SK-N-MC (cell line): ENCODE data around the gene HS3ST3B1.

ENCODE experiments used
- DNase-seq: peaks from one replicate; pipeline ENCODE4 v3.0.0-alpha.2; 2011; ENCODE audit warnings: low read depth, low spot score
- H3K27ac ChIP-seq: fragments of 200-600 bp; sonication (generic); 2 replicates; pipeline ENCODE4 v1.5.1; 2016; ENCODE audit warnings: mixed run types
- H3K36me3 ChIP-seq: fragments of 200-600 bp; sonication (generic); 2 replicates; pipeline ENCODE4 v1.6.1; 2017; ENCODE audit warnings: antibody characterized with exemption, low read length, mixed read lengths; ENCODE audit not compliant: insufficient read depth
- H3K4me3 ChIP-seq: fragments of 200-600 bp; sonication (generic); 2 replicates; pipeline ENCODE4 v1.5.1; 2016
- H3K9ac ChIP-seq: fragments of 200-600 bp; sonication (generic); 2 replicates; pipeline ENCODE4 v1.8.0; 2017; ENCODE audit warnings: mixed run types, mixed read lengths; ENCODE audit not compliant: insufficient read length
- H3K9me3 ChIP-seq: fragments of 200-600 bp; sonication (generic); 2 replicates; pipeline ENCODE4 v1.6.1; 2017; ENCODE audit warnings: low read depth, mild to moderate bottlenecking, antibody characterized with exemption, low read length, moderate library complexity, mixed read lengths
- EZH2 ChIP-seq: fragments of 200-600 bp; sonication (generic); IDR thresholded peaks from one replicate; pipeline ENCODE4 v1.6.1; 2017; ENCODE audit warnings: antibody characterized with exemption
- FOXP2 ChIP-seq: optimal IDR thresholded peaks from 2 replicates; pipeline ENCODE3; 2011; ENCODE audit warnings: mild to moderate bottlenecking, moderate library complexity; ENCODE audit not compliant: insufficient read depth; ENCODE audit errors: extremely low read length, control extremely low read depth
- POLR2AphosphoS5 ChIP-seq: IDR thresholded peaks from 2 replicates; pipeline ENCODE4 v1.6.1; 2012; ENCODE audit warnings: mild to moderate bottlenecking, low read depth, low read length, borderline replicate concordance

The HS3ST3B1 gene

DNA sequence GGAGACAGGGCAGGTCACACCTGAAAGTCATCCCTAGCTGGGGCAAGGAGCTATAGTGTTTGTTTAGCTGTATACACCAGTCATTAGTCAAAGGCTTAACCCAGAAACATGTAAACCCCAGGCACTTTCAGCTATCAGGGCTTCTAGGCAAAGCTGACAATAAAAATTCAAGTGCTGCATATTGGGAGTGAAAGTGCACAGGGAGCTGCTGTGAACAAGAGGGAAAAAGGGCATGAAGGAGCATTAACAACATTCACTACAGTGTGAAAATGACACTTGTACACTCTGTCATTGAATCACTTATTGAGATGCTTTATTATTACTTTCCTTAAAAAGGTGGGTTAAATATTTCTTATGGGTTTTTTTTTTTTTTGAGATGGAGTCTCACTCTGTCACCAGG is 92.8 kb downstream of the HS3ST3B1 start:
- no peak overlapping the region for H3K27ac ChIP-seq
- no peak for DNase-seq
- H3K36me3 ChIP-seq: no peaks in the 10 kb centered on the region
- no peak for TF ChIP-seq FOXP2
- no peak for TF ChIP-seq EZH2
- TF ChIP-seq POLR2AphosphoS5: no peak
- no peaks in the 10 kb centered on the region for H3K9me3 ChIP-seq
- H3K4me3 ChIP-seq: no peak overlapping the region
- H3K9ac ChIP-seq: no peak overlapping the region

DNA sequence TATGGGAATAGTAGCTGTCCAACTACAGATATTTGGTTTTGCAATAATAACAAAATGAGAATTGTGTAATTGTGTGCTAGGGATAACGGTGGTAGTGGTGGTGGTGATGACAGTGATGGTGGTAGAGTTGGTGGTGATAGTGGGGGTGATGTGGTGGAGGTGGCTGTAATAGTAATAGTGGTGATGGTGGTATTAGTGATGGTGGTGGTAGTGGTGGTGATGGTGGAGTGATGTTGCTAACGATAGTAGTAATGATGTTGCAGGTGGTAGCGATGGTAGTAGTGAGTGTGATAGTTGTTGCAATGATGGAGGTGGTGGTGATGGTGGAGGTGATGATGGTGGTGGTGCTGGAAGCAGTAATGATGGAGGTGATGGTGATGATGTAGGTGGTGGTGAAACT is 94.4 kb downstream of the HS3ST3B1 start:
- Histone ChIP-seq H3K27ac (no peak overlapping the region), H3K4me3 (no peak overlapping the region), H3K9me3 (no peaks in the 10 kb centered on the region), H3K9ac (no peak overlapping the region), H3K36me3 (no peaks in the 10 kb centered on the region)
- TF ChIP-seq EZH2: no peak
- no peak for TF ChIP-seq POLR2AphosphoS5
- no peak for TF ChIP-seq FOXP2
- no peak for DNase-seq

DNA sequence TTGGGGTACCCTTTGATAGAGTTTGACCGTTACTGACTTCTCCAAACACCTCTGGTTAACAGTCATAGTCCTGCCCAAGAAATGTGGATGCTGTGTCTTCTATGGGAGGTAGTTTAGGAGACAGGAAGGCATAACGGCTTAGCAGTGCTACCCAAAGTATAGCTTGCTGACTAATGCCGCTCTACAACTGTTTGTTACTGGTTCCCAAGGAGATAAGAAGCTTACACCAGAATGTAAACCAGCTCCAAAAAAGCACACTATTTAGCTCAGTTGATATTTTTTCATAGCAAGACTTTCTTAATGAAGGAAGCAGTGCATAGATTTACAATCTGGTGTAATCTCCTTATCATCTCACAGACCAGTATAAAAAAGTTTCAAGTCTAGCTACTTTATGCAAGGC is 95.7 kb downstream of the HS3ST3B1 start:
- no peak for DNase-seq
- TF ChIP-seq EZH2: no peak
- no peak for TF ChIP-seq POLR2AphosphoS5
- no peak for TF ChIP-seq FOXP2
- no peak overlapping the region for H3K27ac ChIP-seq
- H3K4me3 ChIP-seq: no peak overlapping the region
- H3K36me3 ChIP-seq: no peaks in the 10 kb centered on the region
- no peaks in the 10 kb centered on the region for H3K9me3 ChIP-seq
- H3K9ac ChIP-seq: no peak overlapping the region

DNA sequence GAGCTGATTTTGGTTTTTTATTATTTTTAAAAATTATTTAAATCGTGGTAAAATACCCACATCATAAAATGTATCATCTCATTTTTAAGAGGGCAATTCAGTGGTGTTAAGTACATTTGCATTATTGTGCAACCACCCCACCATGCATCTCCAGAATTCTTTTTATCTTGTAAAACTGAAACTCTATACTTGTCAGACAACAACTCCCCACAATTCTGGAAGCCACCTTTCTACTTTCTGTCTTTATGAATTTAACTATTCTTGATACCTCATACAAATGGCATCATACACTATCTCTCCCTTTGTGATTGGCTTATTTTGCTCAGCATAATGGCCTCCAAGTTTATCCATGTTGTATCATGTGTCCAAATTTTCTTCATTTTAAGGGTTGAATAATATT is 97.9 kb downstream of the HS3ST3B1 start:
- DNase-seq: no peak
- Histone ChIP-seq H3K4me3 (no peak overlapping the region), H3K36me3 (no peaks in the 10 kb centered on the region), H3K27ac (no peak overlapping the region), H3K9me3 (no peaks in the 10 kb centered on the region), H3K9ac (no peak overlapping the region)
- no peak for TF ChIP-seq POLR2AphosphoS5
- TF ChIP-seq FOXP2: no peak
- TF ChIP-seq EZH2: no peak
